ENCODE results near the gene PSME3IP1. TPM values are rescaled to one million over a fixed set of nuclear protein-coding genes. Genes with fewer than 3 reads are reported as not detected.

Gene PSME3IP1
- total and polyA plus RNA-seq, 2 of the 8 experiments (the other 6 are each of a cell fraction or from before 2014, with no cell fraction given): 95.1 to 98.3 TPM

GRCh38 chr16:57155702-57156350 lies 30.0 kb downstream of the PSME3IP1 start (continued):
- TF ChIP-seq CHD7 (IDR thresholded peaks at IDR 0.05; ENCODE audit: insufficient replicate concordance, low read length): no peak
- no peak for TF ChIP-seq PHF8 (conservative IDR thresholded peaks at IDR 0.05; ENCODE audit: low read depth, low read length)
- TF ChIP-seq RFX5 (IDR thresholded peaks at IDR 0.05; ENCODE audit: borderline replicate concordance, low read depth, low read length): no peak
- no peak for TF ChIP-seq JUN (IDR thresholded peaks at IDR 0.05; ENCODE audit: low read depth, low read length)
